ENCODE measurements around the gene BMP7.

GRCh38 chr20:57140416-57140965 is 126.0 kb downstream of the BMP7 start:
- TF ChIP-seq EZH2 (IDR thresholded peaks at IDR 0.05; ENCODE audit: borderline replicate concordance, low read depth, low read length, severe bottlenecking), result no peak
- TF ChIP-seq, protein P1, sequence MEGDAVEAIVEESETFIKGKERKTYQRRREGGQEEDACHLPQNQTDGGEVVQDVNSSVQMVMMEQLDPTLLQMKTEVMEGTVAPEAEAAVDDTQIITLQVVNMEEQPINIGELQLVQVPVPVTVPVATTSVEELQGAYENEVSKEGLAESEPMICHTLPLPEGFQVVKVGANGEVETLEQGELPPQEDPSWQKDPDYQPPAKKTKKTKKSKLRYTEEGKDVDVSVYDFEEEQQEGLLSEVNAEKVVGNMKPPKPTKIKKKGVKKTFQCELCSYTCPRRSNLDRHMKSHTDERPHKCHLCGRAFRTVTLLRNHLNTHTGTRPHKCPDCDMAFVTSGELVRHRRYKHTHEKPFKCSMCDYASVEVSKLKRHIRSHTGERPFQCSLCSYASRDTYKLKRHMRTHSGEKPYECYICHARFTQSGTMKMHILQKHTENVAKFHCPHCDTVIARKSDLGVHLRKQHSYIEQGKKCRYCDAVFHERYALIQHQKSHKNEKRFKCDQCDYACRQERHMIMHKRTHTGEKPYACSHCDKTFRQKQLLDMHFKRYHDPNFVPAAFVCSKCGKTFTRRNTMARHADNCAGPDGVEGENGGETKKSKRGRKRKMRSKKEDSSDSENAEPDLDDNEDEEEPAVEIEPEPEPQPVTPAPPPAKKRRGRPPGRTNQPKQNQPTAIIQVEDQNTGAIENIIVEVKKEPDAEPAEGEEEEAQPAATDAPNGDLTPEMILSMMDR (IDR thresholded peaks at IDR 0.05; ENCODE audit: extremely low read depth in 1 of 2, insufficient read depth in 1 of 2, low read depth in 1 of 2, low read length in 2 of 2), result no peak
- no peak for TF ChIP-seq POLR2A (IDR thresholded peaks at IDR 0.05; ENCODE audit: low read depth, low read length)

Measured in endothelial cell of umbilical vein (primary cell).